Activated T-helper 1 cell treated with anti-CD3 and anti-CD28 coated beads, Interleukin-12 subunit alpha, Interleukin-12 subunit beta, Interleukin-2, Interleukin-4 antibody, amounts not matched to agents 30 ng/mL and 10 ng/mL and 1 ng/mL, durations not matched to agents 14 hours and 24 hours and 36 hours (primary cell): Measurements from ENCODE around the gene TRMT2A. TPM values are rescaled to one million over a fixed set of nuclear protein-coding genes. Genes with fewer than 3 reads are reported as not detected.
A peak's percentile ranks its signal among the peaks of the same experiment; 100 is the strongest.

Experiments used
- DNase-seq: peaks from one replicate; pipeline ENCODE4 v3.0.0; 2021; ENCODE audit warnings: low spot score
- H3K27ac Mint-ChIP-seq: one replicate; pipeline ENCODE4 v1.8.0; 2021; ENCODE audit warnings: mild to moderate bottlenecking, mixed read lengths
- H3K27me3 Mint-ChIP-seq: one replicate; pipeline ENCODE4 v1.8.0; 2022; ENCODE audit warnings: mild to moderate bottlenecking, moderate library complexity, mixed read lengths; ENCODE audit not compliant: insufficient read depth
- H3K36me3 Mint-ChIP-seq: one replicate; pipeline ENCODE4 v1.8.0; 2021; ENCODE audit warnings: low read depth, mixed read lengths
- H3K4me1 Mint-ChIP-seq: one replicate; pipeline ENCODE4 v1.8.0; 2021; ENCODE audit warnings: low read depth, mixed read lengths
- H3K4me3 Mint-ChIP-seq: one replicate; pipeline ENCODE4 v1.8.0; 2021; ENCODE audit warnings: mild to moderate bottlenecking, moderate library complexity, mixed read lengths
- H3K9me3 Mint-ChIP-seq: one replicate; pipeline ENCODE4 v1.8.0; 2021; ENCODE audit warnings: mixed read lengths
- intact Hi-C: fragments of 100-400 bp; cut with micrococcal nuclease; formaldehyde crosslinking; loops from one replicate; pipeline ENCODE4 v1.15.1; 2024
- total RNA-seq: library from RNA; stranded (reverse); gene quantifications from 2 replicates; pipeline ENCODE4 v1.2.3, GENCODE V29; 2022

TRMT2A gene
- total RNA-seq, 1 donor from 2014 or later, result 142 TPM

DNA sequence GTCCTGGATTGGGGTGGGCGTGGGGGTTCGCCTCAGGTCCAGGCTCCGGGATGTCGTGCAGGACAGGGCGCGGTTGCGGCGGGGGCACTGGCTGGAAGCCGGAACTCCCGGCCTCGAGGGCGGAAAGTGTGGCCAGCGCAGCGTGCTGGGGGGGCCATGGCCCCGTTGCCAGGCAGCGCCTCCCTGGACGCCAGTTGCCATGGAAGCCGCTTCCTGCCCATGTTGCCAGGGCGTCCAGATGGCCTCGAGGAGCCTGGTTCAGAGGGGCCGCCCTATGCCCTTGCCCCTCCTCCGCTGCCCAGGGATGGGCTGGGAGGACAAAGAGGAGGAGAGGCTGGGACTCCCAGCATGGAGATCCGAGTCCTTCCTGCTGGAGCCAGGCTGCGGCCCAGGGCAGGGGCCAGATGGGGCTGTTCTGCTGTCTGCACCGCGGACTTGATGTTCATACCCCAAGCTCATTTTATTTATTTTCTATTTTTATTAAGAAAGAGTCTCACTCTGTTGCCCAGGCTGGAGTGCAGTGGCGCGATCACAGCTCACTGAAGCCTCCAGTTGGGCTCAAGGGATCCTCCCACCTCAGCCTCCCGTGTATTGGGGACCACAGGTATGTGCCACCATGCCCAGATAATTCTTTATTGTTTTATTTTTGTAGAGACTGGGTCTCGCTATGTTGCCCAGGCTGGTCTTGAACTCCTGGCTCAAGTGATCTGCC is 38.5 kb upstream of the TRMT2A start:
- Mint-ChIP-seq H3K36me3 (no peaks in the 10 kb centered on the region), H3K4me3 (no peak overlapping the region), H3K27me3 (peaks cover 4% of the 10 kb centered on the region), H3K9me3 (no peaks in the 10 kb centered on the region), H3K4me1 (no peaks in the 10 kb centered on the region), H3K27ac (no peak overlapping the region)
- peak; percentile 16 for DNase-seq
- intact Hi-C loops, result no loop called here

DNA sequence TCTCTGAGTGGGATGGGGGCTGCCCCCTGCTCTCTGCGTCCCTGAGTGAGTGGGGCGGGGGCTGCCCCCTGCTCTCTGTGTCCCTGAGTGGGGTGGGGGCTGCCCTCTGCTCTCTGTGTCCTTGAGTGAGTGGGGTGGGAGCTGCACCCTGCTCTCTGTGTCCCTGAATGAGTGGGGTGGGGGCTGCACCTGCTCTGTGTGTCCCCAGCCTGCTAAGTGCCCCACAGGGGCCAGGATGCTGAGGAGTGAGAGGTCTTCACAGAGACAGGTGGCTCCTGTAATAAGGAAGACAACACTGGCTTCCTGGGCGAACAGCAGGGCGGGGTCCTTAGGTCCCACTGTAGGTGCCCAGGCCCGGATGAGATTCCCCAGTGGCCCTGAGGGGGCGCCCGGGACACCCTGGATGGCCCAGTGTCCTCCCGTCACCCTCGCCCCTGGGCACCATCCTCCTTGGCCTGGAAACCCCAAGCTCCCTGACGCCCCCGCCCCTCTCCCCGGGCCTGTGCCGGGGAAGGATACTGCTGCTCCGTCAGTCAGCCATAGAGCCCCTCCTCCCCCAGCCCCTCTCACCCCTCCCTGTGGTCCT is 37.7 kb upstream of the TRMT2A start:
- Mint-ChIP-seq H3K36me3 (no peaks in the 10 kb centered on the region), H3K4me1 (no peaks in the 10 kb centered on the region), H3K27ac (no peak overlapping the region), H3K9me3 (no peaks in the 10 kb centered on the region), H3K4me3 (no peak overlapping the region), H3K27me3 (peaks cover 4% of the 10 kb centered on the region)
- DNase-seq, result no peak
- intact Hi-C loops, result no loop called here

DNA sequence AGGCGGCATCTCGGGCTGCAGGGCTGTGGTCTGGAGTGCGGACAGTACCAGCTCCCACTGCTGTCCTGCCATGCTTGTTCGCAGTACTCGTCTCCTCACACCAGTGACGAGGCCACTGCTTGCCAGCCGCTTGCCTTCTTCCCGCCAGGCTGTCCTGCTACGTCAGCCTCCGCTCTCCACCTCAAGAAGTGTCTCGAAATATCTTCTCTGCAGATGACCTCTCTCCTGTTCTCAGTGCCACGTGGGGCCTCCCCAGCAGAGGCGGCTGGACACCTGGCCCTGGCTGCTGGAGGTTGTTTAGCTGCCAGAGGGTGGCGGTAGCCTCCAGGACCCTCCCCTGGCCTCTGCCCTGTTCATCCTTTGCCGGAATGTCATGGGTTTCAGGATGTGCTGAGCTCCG is 36.9 kb upstream of the TRMT2A start:
- intact Hi-C loops, result no loop called here
- peaks cover 4% of the 10 kb centered on the region for H3K27me3 Mint-ChIP-seq
- H3K36me3 Mint-ChIP-seq, result no peaks in the 10 kb centered on the region
- DNase-seq, result no peak
- H3K4me1 Mint-ChIP-seq, result no peaks in the 10 kb centered on the region
- H3K9me3 Mint-ChIP-seq, result no peaks in the 10 kb centered on the region
- H3K27ac Mint-ChIP-seq, result no peak overlapping the region
- no peak overlapping the region for H3K4me3 Mint-ChIP-seq

DNA sequence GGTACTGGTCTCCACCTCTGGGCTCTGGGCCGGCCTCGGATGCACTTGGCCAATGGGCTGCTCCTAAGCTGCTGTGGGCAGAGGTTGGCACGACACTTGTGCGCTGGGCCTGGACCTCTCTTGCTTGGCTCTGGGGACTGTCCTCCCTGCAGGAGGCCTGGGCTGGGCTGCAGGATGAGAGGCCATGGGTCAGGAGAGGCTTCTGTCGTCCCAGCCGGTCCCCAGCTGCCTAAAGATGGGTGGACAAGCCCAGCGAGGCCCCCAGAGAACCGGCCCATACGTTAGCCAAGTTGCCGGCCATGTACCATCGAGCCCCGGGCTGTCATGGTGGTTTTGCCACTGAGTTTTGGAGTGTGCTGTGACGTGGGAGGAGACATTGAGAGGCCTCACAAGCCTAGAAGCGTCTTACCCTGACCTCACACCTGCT is 35.5 kb upstream of the TRMT2A start:
- Mint-ChIP-seq H3K9me3 (no peaks in the 10 kb centered on the region), H3K27ac (no peak overlapping the region), H3K4me1 (no peaks in the 10 kb centered on the region), H3K36me3 (no peaks in the 10 kb centered on the region), H3K4me3 (no peak overlapping the region), H3K27me3 (peaks cover 2% of the 10 kb centered on the region)
- intact Hi-C loops, result no loop called here
- DNase-seq, result no peak

DNA sequence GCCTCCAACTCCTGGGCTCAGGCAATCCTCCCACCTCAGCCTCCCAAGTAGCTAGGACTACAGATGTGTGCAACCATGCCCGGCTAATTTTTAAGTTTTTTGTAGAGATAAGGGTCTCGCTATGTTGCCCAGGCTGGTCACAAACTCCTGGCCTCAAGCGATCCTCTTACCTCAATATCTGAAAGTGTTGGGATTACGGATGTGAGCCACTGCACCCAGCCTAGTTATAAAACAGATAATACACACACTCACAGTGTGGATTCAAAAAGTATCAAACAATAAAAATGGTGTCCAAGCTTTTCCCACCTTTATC is 34.2 kb upstream of the TRMT2A start:
- no peak overlapping the region for H3K4me3 Mint-ChIP-seq
- H3K4me1 Mint-ChIP-seq, result no peaks in the 10 kb centered on the region
- no peak overlapping the region for H3K27ac Mint-ChIP-seq
- no peaks in the 10 kb centered on the region for H3K36me3 Mint-ChIP-seq
- intact Hi-C loops, result no loop called here
- DNase-seq, result no peak
- H3K9me3 Mint-ChIP-seq, result no peaks in the 10 kb centered on the region
- no peaks in the 10 kb centered on the region for H3K27me3 Mint-ChIP-seq

DNA sequence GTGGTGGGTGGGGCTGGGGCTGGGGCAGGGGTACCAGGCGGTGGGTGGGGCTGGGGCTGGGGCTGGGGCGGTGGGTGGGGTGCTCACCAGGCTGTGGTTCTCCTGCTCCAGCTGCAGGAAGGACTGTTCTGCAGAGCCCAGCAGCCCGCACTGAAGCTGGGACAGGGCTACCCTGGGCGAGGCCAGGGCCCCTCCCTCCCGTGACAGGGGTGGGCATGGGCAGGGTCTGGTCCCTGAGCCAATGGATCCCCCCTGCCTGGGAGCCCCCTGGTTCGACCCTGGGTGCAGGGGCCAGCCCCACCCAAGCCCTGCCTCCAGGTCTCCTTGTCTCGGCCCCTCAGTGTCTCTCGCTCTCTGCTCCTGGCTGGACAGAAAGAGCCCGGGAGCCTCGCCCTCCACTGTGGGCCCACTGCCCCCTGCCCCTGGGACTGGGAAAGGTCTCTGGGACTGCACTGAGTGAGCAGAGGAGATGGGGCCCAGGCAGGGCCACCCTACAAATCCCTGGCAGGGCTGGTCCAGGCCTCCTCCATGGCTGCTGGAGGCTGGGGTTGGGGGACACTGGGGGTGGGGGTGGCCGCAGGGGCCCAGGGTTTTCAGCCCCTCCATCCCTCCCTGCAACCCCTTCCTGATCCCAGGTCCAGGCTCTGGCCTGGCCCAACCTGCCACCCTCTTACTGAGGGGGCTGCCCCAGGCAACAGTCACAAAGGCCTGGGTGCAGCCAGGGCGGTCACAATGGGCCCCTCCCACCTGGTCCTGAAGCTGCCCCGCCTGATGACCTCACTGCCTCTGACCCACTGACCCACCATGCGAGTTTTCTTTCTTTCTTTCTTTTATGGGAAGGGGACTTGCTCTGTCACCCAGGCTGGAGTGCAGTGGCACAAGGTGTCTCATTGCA is 33.6 kb upstream of the TRMT2A start, which contains the start of gene CCDC188:
Gene CCDC188 (minus strand): TSS at position 675 of the 895 bp plus-strand sequence. CDS start 69 bp downstream, at position 606.
- DNase-seq, result no peak
- no peaks in the 10 kb centered on the region for H3K27me3 Mint-ChIP-seq
- H3K9me3 Mint-ChIP-seq, result no peaks in the 10 kb centered on the region
- no peak within 1 kb of the TSS for H3K4me3 Mint-ChIP-seq
- intact Hi-C loops, result no loop called here
- no peaks in the 10 kb centered on the region for H3K36me3 Mint-ChIP-seq
- no peaks in the 10 kb centered on the region for H3K4me1 Mint-ChIP-seq
- H3K27ac Mint-ChIP-seq, result no peak within 1 kb of the TSS

DNA sequence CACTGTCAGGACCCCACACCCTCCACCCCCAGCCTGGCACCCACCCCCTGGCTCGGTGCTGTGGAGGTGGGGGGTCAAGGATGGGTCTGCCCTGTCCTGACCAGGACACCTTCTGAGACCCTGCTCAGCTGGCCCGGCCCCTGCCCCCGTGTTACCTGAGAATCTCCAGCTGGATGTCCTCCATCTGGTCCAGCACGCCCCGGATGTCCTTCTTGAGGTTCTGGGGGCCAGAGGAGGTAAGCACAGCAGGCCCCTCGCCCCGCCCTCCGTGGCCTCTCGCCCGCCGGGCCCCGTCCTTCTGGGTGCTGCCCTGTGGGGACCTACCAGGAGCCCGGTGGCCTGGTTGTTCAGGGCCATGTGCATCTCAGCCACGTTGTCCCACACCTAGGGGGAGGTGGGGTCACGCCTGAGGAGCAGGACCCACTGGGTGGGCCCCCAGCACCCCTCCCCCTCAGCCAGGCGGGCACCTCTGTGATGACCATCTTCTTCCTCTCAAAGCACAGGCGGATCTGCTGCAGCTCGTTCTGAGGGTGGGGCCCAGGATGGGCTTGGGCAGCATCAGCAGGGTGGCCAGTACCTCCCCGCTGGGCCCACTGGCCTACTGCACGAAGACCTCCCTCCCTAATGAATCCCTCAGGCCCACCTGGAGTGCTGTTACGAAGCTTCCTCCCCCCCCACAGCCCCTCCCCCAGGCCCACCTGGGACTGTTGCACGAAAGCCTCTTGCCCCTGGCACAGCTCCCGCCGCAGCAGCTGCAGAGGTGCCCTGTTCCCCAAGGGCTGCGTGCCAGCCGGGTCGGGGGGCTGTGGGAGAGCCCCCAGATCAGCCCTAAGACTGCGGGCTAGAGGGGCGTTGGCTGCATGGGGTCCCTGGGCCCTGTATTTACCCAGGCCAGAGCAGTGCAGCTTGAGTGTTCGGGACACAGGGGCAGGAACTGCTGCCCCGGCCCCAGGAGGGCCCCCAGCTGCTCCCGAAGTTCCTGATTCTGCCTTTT is 32.5 kb upstream of the TRMT2A start:
- Mint-ChIP-seq H3K4me3 (no peak overlapping the region), H3K27ac (no peak overlapping the region), H3K27me3 (no peaks in the 10 kb centered on the region)

DNA sequence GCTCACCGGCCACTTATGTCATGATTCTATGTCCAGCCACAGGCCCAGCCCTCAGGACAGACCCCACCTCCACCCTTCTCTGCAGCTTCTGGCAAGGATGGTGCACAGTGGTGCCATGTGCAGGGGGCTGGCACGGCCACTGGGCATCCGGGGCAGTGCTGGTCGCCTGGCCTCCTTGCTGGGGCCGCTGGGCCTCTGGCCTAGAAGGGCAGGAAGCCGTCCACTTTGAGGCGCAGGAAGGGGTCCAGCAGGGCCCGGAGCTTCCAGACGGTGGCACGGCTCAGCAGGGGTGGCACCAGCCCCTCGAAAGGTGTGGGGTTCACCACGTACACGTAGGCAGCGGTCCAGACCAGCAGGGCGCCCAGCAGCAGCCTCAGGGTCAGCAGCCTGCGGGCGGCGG is 31.4 kb upstream of the TRMT2A start:
- Mint-ChIP-seq H3K9me3 (no peaks in the 10 kb centered on the region), H3K4me1 (no peaks in the 10 kb centered on the region), H3K4me3 (no peak overlapping the region), H3K36me3 (no peaks in the 10 kb centered on the region), H3K27me3 (no peaks in the 10 kb centered on the region), H3K27ac (no peak overlapping the region)
- DNase-seq, result no peak
- intact Hi-C loops, result no loop called here

More for the DNA sequence above, 32.5 kb upstream of the TRMT2A start:
- no peak for DNase-seq
- intact Hi-C loops, result no loop called here
- Mint-ChIP-seq H3K4me1 (no peaks in the 10 kb centered on the region), H3K9me3 (no peaks in the 10 kb centered on the region), H3K36me3 (no peaks in the 10 kb centered on the region)

DNA sequence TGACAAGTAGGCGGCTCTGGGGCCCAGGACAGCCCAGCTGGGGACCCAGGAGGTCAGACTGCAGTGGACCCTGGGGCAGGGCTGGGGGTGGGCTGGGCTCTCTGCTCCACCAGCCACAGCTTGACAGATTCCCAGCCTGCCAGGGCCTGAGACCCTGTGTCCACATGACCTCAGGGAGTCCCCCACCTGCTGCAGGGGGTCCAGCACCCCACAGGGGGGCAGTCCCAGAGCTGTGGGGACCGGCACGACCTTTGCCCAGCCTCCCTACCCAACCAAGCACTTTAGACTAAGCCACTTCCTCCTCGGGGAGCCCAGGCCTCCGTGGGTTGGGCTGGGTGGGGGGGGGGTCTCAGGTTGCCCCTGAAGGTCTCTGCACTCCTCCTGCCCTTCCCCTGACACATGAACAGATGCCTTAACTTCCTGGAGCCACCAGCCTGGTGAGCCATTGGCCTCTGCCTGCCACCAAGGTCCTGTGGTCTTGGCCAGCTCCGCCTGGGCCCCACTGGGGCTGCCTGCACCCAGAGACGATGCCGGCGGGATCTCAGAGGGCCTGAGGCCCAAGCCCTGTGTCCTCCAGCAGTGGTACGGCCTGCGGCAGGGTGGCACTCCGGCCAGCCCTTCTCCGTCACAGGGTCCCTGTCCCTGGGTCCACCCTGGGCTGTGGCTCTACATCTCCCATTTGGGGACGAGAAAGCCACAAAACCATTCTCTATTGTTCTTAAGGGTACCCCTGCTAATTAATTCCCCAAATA is 30.4 kb upstream of the TRMT2A start:
- Mint-ChIP-seq H3K4me3 (no peak overlapping the region), H3K4me1 (no peaks in the 10 kb centered on the region), H3K36me3 (no peaks in the 10 kb centered on the region), H3K27ac (no peak overlapping the region), H3K27me3 (no peaks in the 10 kb centered on the region), H3K9me3 (no peaks in the 10 kb centered on the region)
- no peak for DNase-seq
- intact Hi-C loops, result no loop called here

DNA sequence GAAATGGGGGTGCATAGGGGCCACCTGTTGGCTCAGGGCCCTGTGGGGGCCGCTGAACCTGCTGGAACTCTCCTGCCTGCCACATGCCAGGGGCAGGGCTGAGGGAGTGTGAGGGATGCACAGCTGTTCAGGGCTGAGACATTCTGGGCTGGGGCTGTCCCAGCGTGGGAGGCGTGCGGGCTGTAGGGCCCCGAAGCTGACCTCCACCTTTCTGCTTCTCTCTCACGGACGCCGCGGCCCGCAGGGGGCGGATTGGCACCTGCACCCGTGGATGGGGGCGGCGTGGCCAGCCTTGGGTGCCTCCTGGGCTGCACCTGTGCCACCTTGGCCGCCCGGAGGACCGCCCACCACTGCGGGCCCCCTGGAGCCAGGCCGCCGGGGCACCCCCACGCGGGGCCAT is 29.8 kb upstream of the TRMT2A start:
- no peaks in the 10 kb centered on the region for H3K27me3 Mint-ChIP-seq
- H3K4me1 Mint-ChIP-seq, result no peaks in the 10 kb centered on the region
- H3K36me3 Mint-ChIP-seq, result no peaks in the 10 kb centered on the region
- no peak overlapping the region for H3K4me3 Mint-ChIP-seq
- intact Hi-C loops, result no loop called here
- no peak overlapping the region for H3K27ac Mint-ChIP-seq
- DNase-seq, result no peak
- no peaks in the 10 kb centered on the region for H3K9me3 Mint-ChIP-seq

DNA sequence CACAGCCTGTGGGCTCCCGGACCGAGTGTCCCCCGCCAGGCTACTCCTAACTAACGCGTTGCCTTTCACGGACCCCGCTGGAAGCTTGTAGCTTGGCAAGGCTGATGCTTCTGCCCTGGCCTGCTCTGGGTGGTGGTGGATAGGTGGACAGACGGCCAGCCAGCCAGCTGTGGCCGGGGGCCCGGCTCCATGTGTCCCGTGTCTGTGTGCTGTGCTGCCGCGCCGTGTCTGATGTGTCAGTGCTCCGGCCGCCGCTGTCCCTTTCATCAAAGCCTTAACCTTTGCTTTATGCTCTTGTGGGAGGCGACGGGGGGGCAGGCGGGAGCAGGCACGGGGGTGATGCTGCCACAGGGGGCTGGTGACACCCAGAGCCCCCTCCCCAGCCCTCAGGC is 28.8 kb upstream of the TRMT2A start:
- H3K27ac Mint-ChIP-seq, result no peak overlapping the region
- H3K9me3 Mint-ChIP-seq, result no peaks in the 10 kb centered on the region
- intact Hi-C loops, result no loop called here
- no peak overlapping the region for H3K4me3 Mint-ChIP-seq
- no peaks in the 10 kb centered on the region for H3K27me3 Mint-ChIP-seq
- no peak for DNase-seq
- H3K4me1 Mint-ChIP-seq, result no peaks in the 10 kb centered on the region
- H3K36me3 Mint-ChIP-seq, result no peaks in the 10 kb centered on the region
